Epithelial cell of proximal tubule (primary cell): Measurements from ENCODE around the gene ARID3A. TPM values are rescaled to one million over a fixed set of nuclear protein-coding genes. Genes with fewer than 3 reads are reported as not detected.

Experiments used
- DNase-seq: peaks from one replicate; pipeline ENCODE4 v3.0.0-alpha.2; 2011; ENCODE audit warnings: low read depth
- H3K4me3 ChIP-seq: 2 replicates; pipeline ENCODE4 v1.5.1; 2011; ENCODE audit warnings: low read depth, mild to moderate bottlenecking, low read length
- CTCF ChIP-seq: conservative IDR thresholded peaks from 2 replicates; pipeline ENCODE4 v1.5.1; 2012; ENCODE audit warnings: low read depth, mild to moderate bottlenecking, low read length
- total RNA-seq: library from RNA; depleted of rRNA; stranded (reverse); fragments of >200 nt; gene quantifications from 2 replicates; pipeline ENCODE4 v1.2.3, GENCODE V29; 2015

The ARID3A gene
- total RNA-seq, 1 donor from 2014 or later = 37.0 TPM

GRCh38 chr19:896434-896833 is 29.4 kb upstream of the ARID3A start:
- no peak for DNase-seq
- no peak for TF ChIP-seq CTCF
- no peak overlapping the region for H3K4me3 ChIP-seq

GRCh38 chr19:896999-897398 is 28.8 kb upstream of the ARID3A start:
- no peak for DNase-seq
- TF ChIP-seq CTCF = no peak
- no peak overlapping the region for H3K4me3 ChIP-seq

- TF ChIP-seq CTCF = peak; percentile 25
- DNase-seq = no peak
- no peak overlapping the region for H3K4me3 ChIP-seq
Measured at GRCh38 chr19:897442-898039, 28.3 kb upstream of the ARID3A start.

- no peak overlapping the region for H3K4me3 ChIP-seq
- DNase-seq = no peak
- no peak for TF ChIP-seq CTCF
Measured at GRCh38 chr19:898663-899062, 27.2 kb upstream of the ARID3A start.

GRCh38 chr19:899336-900042 is 26.3 kb upstream of the ARID3A start:
- H3K4me3 ChIP-seq = no peak overlapping the region
- no peak for DNase-seq
- no peak for TF ChIP-seq CTCF

- DNase-seq = no peak
- no peak for TF ChIP-seq CTCF
- no peak overlapping the region for H3K4me3 ChIP-seq
Measured at GRCh38 chr19:900043-900301, 25.9 kb upstream of the ARID3A start.

GRCh38 chr19:900302-901111 is 25.3 kb upstream of the ARID3A start:
- no peak overlapping the region for H3K4me3 ChIP-seq
- TF ChIP-seq CTCF = no peak
- no peak for DNase-seq
